GM12874 (cell line): ENCODE data around the gene KCNQ1.

Source experiments
- TF ChIP-seq, protein P1 (sequence below): IDR thresholded peaks from 2 replicates; pipeline ENCODE4 v1.5.1; 2011; ENCODE audit warnings: low read depth, mild to moderate bottlenecking, control low read depth, low read length, moderate library complexity; ENCODE audit not compliant: insufficient read depth

KCNQ1 gene

DNA sequence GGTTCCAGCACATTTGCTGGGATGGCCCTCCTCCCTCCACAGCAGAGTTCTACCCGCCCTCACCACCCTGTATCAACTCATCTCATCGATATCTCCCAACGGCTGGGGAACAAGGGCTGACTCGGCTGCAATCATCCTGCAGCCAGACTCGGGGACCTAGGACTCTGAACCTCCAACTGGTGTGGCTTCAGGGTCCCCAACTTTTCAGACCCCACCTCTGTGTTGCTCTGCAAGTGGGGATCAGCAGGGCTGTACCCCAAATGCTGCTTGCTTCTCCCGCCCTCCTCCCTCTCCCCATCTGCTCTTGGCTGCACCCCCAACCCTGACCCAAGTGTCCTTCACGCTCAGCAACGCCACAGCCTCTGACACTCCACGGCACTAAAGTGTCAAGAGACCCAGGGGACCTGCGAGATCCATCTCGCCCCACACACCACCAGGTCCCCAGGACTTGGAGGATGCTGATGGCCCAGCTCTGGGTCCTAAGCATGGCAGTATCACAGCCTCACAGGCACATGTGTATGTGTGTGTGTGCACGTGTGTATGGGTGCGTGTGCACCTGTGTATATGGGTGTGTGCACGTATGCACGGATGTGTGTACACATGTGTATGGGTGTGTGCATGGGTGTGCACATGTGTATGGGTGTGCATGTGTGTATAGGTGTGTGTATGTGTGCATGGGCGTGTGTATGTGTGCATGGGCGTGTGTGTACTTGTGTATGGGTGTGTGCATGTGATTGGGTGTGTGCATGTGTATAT, 26.4 kb downstream of the KCNQ1 start:
- TF ChIP-seq, protein P1, sequence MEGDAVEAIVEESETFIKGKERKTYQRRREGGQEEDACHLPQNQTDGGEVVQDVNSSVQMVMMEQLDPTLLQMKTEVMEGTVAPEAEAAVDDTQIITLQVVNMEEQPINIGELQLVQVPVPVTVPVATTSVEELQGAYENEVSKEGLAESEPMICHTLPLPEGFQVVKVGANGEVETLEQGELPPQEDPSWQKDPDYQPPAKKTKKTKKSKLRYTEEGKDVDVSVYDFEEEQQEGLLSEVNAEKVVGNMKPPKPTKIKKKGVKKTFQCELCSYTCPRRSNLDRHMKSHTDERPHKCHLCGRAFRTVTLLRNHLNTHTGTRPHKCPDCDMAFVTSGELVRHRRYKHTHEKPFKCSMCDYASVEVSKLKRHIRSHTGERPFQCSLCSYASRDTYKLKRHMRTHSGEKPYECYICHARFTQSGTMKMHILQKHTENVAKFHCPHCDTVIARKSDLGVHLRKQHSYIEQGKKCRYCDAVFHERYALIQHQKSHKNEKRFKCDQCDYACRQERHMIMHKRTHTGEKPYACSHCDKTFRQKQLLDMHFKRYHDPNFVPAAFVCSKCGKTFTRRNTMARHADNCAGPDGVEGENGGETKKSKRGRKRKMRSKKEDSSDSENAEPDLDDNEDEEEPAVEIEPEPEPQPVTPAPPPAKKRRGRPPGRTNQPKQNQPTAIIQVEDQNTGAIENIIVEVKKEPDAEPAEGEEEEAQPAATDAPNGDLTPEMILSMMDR, result no peak

DNA sequence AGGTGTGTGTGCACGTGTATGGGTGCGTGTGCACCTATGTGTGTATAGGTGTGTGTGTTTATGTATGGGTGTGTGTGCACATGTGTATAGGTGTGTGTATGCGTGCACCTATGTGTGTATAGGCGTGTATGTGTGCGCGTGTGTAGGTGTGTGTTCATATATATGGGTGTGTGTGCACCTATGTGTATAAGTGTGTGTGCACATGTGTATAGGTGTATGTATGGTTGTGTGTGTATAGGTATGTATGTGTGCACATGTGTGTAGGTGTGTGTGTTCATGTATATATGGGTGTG, 26.9 kb downstream of the KCNQ1 start:
- TF ChIP-seq, protein P1, result no peak

DNA sequence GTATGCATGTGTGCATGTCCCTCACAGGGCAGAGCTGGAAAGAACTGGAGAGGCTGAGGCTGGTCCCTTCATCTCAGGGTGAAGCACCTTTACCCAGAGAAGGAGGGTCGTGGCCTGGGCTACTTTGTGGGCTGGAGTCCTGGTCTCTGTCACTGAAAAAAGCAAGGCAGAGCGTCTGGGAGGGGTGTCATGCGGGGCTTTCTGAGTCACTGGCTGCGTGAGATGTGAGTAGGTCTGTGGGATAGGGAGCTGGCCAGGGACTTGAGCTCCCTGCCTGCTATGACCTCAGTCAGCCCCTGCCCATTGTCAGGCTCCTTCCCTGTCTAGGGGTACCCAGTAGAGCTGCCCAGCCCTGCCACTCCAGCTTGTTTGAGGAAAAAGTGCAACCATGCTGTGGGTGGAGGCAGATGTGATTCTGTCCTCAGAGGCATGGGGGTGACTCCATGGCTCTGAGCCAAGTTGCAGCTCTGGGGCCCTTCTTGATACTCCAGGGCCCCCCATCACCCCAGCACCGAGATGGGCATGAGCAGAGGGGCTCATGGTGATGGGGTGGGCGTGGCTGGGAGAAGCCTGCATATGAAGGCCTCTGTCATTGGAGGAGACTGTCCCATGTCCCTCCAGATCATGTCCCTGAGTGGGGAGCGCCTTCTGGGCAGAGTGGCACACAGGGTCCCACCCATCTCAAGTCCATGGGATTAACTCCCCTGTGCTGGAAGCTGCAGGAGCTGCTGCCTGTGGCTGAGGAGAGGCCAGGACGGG, 27.8 kb downstream of the KCNQ1 start:
- TF ChIP-seq, protein P1, result no peak

DNA sequence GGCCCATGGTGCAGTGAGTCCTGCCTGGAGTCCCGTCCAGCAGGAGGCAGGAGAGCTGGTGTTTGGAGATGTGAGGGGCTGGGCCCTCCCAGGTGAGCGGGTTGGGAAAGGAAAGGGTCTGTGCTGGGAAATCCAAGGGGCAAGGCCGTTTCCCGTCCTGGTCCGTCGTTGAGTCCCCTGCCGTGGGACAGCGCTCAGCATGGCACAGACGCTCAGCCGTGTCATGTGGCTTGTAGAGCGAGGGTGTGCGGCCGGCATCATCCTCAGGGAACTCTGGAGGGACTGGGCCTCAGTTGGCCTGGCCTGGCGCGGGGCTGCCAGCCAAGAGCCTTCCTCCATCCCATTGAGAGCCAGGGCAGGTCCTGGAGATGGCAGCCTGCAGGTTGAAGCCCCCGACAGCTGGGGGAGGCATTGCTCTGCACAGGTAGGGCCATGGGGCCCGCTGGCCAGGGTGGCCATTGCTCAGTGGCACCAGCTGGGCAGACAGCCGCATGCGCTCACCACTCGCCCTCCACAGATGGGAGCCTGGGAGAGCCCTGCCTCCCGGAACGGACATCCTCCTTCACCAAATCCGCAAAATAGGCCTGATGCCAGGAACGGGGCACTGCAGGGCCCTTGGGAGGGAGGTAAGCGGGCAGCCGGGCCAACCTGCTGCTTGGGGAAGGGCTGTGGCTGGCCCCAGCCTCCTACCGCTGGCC, 28.7 kb downstream of the KCNQ1 start:
- TF ChIP-seq, protein P1, result no peak

DNA sequence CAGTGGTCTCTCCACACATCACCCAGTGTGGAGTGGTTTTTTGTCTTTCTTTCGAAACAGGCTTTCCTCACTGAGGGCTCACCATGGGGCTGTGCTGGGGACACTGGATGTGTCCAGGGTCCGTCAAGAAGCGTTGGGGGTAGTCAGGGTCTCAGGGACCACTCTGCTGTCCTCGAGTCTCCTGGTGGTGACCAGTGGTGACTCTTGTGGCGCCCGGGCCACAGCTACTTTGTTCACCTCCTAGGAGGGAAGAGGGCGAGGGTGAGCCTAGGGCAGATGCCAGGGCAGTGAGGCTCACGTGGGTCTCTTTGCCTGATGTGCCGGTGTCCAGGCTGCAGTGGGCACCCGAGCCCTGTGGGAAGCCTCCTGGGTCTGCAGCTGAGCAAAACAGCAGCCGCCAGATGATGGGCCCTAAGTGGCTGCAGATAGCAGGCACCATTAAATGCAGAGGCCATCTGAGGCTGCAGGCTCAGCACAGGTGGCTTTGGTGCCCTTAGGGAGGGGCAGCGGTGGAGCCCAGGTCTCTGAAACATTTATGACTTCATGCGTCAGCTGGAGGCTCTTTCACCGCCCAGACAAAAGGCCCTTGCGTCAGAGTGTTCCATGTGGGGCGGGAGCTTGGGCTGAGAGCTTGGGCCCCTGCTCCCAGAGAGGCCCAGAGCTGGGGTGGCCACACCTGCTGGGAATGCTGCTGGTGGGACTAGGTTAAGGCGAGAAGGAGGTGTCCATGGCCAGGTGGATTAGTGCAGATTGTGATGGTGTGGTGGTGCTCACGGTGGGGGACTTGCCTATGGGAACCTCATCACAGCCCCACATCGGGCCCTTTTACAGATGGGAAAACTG, 29.5 kb downstream of the KCNQ1 start:
- TF ChIP-seq, protein P1, result no peak

DNA sequence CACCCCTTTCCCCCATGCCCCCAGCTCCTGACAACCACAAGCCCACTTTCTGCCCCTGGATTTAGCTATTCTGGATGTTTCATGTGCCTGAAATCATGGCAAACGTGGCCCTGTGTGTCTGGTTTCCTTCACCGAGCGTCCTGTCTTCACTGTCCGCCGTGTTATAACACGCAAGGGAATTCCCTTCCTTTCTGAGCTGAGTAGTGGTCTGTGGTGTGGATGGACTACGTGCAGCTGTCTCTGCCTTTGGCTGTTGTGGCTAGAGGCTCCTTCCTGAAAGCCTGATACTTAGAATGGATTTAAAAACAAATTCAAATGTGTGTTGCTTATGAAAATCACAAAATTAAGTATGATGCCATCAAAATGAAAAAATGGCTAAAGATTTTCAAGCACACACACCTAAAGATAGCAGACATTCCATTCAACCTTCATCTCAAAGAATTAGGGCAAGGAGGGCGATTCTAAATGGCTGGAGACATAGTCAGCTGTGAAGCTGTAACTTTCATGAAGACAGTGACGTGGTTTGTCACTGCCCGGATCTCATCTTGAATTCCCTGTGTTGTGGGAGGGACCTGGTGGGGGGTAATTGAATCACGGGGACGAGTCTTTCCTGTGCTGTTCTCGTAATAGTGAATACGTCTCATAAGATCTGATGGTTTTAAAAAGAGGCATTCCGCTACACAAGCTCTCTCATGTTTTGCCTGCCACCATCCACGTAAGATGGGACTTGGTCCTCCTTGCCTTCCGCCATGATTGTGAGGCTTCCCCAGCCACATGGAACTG, 30.5 kb downstream of the KCNQ1 start:
- TF ChIP-seq, protein P1, result no peak
